Smooth muscle cell of bladder (primary cell): ENCODE data around the gene GPR31. TPM values are rescaled to one million over a fixed set of nuclear protein-coding genes. Genes with fewer than 3 reads are reported as not detected.

Experiments used
- total RNA-seq: library from RNA; depleted of rRNA; stranded (reverse); fragments of >200 nt; gene quantifications from 2 replicates; pipeline ENCODE4 v1.2.3, GENCODE V29; 2014

GPR31 gene, protein sequence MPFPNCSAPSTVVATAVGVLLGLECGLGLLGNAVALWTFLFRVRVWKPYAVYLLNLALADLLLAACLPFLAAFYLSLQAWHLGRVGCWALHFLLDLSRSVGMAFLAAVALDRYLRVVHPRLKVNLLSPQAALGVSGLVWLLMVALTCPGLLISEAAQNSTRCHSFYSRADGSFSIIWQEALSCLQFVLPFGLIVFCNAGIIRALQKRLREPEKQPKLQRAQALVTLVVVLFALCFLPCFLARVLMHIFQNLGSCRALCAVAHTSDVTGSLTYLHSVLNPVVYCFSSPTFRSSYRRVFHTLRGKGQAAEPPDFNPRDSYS
- total RNA-seq, result not detected in 2 replicates

DNA sequence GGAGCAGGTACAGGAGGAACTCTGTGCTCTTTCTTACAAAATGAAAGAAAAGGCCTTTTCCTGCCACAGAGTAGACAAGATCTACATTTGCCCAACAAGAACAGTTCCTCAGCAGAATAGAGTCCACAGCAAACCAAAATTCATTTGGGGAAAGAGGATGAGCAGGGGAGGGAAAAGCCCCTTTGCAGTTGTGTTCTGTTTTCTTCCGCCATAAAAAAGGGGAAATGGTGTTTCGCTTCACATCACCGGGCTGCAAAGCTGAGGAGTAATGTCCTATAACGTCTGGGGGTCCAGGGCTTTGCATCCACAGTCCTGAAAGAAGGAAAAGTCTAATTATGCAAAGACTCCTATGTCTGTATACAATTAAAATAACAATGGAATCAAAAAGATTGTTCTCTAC, at the start of gene GPR31:
TSS of gene GPR31 (minus strand) at position 118 of the 400 bp plus-strand sequence. CDS start 149 bp downstream, outside the sequence.

DNA sequence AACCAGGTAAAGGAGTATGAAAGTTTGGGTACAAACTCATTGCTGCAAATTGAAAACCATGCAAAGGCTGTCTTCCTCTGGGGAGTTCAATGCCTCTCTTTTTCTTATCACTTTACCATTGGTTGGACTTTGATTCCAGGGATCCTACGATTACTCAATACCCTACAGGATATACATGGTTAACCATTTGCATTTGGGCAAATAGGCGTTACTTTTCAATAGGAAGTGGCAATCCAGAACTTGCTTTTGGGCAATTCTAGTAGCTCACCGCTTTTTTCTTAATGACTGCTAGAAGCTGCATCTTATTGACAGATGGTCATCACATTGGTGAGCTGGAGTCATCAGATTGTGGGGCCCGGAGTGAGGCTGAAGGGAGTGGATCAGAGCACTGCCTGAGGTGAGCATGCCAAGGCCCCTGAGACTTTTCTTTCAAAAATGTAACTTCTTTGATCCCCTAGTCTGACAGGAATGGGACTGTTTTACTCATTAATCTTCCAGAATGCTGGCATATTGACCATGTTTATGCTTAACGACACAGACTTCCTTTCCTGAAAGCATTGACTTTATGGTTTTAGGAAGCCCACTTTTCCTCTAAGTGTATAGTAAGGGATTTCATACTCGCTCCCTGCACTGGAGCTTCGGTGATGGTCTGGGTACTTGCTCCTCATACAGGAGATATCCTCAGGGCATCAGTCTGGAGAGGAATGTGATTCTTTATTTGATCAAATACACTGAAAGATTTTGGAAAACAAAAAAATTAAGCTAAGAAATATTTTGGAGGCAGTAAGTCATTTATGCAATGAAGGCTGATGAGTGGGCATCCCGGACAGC, 34.7 kb downstream of the GPR31 start, which contains the start of gene CCR6:
TSS of gene CCR6 (plus strand) at position 270 of the 831 bp plus-strand sequence. CDS start 13,039 bp downstream, outside the sequence.

Other genes starting within 250 kb of the GPR31 start
- 28.3 and 45.4 TPM in 2 replicates for gene RNASET2, start 201.4 kb downstream of the GPR31 start, total RNA-seq
- gene CEP43, start 158.6 kb downstream of the GPR31 start, total RNA-seq, result 15.1 and 23.1 TPM in 2 replicates
- not detected in 2 replicates for gene CCR6, start 34.9 kb downstream of the GPR31 start, total RNA-seq
- not detected in 2 replicates for gene UNC93A, start 133.3 kb upstream of the GPR31 start, total RNA-seq
- under 0.01 TPM in 1 of 2 replicates, not detected in the other for gene TTLL2, start 167.1 kb upstream of the GPR31 start, total RNA-seq